Measurements from ENCODE around the gene PGF.

DNA sequence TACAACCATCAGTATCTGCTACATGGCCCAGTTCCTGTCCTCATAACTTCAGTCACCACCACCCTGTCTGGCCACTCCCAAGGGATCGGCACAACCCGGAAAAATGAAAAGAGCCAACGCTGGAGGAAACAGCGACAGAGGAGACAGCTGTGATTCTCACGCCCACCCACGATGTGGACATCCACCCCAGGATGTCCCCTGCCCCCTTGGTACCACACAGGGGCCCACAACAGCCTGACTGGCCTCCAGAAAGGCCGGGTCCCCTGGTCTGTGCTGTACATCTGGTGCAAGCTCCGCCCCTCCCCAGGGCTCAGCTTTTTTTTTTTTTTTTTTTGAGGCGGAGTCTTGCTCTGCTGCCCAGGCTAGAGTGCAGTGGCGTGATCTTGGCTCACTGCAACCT is 44.8 kb downstream of the PGF start:
- TF ChIP-seq, protein P1, sequence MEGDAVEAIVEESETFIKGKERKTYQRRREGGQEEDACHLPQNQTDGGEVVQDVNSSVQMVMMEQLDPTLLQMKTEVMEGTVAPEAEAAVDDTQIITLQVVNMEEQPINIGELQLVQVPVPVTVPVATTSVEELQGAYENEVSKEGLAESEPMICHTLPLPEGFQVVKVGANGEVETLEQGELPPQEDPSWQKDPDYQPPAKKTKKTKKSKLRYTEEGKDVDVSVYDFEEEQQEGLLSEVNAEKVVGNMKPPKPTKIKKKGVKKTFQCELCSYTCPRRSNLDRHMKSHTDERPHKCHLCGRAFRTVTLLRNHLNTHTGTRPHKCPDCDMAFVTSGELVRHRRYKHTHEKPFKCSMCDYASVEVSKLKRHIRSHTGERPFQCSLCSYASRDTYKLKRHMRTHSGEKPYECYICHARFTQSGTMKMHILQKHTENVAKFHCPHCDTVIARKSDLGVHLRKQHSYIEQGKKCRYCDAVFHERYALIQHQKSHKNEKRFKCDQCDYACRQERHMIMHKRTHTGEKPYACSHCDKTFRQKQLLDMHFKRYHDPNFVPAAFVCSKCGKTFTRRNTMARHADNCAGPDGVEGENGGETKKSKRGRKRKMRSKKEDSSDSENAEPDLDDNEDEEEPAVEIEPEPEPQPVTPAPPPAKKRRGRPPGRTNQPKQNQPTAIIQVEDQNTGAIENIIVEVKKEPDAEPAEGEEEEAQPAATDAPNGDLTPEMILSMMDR (IDR thresholded peaks at IDR 0.05; ENCODE audit: low read depth, low read length, missing input control) = no peak
- no peak for TF ChIP-seq SP1 (IDR thresholded peaks at IDR 0.05)
- TF ChIP-seq, protein P2, sequence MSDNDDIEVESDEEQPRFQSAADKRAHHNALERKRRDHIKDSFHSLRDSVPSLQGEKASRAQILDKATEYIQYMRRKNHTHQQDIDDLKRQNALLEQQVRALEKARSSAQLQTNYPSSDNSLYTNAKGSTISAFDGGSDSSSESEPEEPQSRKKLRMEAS (IDR thresholded peaks at IDR 0.05) = no peak
- TF ChIP-seq, protein P3, sequence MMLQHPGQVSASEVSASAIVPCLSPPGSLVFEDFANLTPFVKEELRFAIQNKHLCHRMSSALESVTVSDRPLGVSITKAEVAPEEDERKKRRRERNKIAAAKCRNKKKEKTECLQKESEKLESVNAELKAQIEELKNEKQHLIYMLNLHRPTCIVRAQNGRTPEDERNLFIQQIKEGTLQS (IDR thresholded peaks at IDR 0.05) = no peak

Measured in liver (tissue), 3 donors.